Measurements from ENCODE around the gene PRIM1. TPM values are rescaled to one million over a fixed set of nuclear protein-coding genes. Genes with fewer than 3 reads are reported as not detected.
A peak's percentile ranks its signal among the peaks of the same experiment; 100 is the strongest.
"Not testable (repeated sequence)": the region's sequence is repeated elsewhere in the genome, so short reads cannot be mapped to it uniquely, and the experiment has no call there.

PRIM1 gene
- 10 to 100 TPM; 81.3 to 83.7 TPM for total RNA-seq

DNA sequence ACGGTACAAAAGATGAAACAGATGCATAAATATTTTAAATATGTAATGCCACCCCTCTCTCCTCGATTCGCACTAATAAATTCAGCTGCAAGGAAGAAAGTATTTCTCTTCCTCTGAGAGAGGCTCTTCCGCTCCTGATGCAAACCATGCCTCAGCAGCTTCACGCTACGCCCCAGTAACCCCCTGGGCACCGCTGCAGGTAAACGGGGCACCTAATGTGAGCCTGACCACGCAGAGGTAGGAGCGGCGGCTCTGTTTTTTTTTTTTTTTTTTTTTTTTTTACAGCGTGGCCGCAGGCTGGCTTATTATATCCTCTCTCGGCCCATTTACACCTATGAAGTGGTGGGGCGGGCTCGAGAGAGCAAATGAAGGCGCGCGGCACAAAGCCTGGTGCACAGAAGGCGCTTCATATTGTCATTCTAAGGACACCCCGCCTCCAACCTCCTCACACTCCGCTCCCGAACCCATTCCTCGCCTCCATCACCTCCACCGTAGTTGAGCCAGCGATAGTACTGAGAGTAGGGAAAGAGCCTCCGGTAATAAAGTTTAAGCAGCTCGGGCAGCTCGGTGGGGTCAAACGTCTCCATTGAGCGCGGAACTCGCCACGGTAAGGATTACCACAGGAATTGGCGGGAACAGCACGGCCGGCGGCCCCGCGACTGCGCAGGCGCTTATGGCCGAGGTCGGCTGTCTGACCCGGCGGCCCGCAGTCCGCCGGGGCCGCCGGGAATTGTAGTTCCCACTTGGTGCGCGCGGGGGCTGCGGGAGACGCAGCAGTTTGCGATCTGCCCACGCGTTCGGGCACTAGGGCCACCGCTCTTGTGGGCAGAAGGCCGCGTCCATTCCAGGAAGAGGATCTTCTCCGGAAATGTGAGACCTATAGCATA is at the start of gene PRIM1:
PRIM1 (minus strand) TSS at position 612 of the 887 bp plus-strand sequence; CDS start at position 587, 25 bp downstream.
- Mint-ChIP-seq H3K4me1 (peaks cover 32% of the 10 kb centered on the region), H3K4me3 (peak within 1 kb of the TSS; percentile 84), H3K27ac (peak within 1 kb of the TSS; percentile 99), H3K9me3 (ENCODE audit: low read depth) (no peaks in the 10 kb centered on the region), H3K36me3 (ENCODE audit: low read depth) (peaks cover 43% of the 10 kb centered on the region), H3K27me3 (no peaks in the 10 kb centered on the region)
- intact Hi-C loops (cut with DNase I, micrococcal nuclease), result loop anchor here (1.0 to 10.0 kb wide), 10 partner anchors 27 to 490 kb away; partner anchors contain the start of genes NACA (in 2 of the 2), ATP5F1B (in 1 of the 2), PTGES3 (in 1 of the 2) and STAT6 (in 1 of the 2)
- DNase-seq (peak; percentile 95), ATAC-seq (peak; percentile 91)
- CTCF ChIA-PET, result interaction anchor here (0.6 to 1.4 kb wide), 5 partner anchors 179 to 626 kb away, joined by 3 to 6 read pairs (median 3); no protein-coding TSS in a partner anchor
- POLR2A ChIA-PET, result interaction anchor here (0.5 to 1.0 kb wide), 7 partner anchors 25 to 759 kb away, joined by 3 to 5 read pairs (median 3); partner anchors contain the start of genes NACA and PTGES3

DNA sequence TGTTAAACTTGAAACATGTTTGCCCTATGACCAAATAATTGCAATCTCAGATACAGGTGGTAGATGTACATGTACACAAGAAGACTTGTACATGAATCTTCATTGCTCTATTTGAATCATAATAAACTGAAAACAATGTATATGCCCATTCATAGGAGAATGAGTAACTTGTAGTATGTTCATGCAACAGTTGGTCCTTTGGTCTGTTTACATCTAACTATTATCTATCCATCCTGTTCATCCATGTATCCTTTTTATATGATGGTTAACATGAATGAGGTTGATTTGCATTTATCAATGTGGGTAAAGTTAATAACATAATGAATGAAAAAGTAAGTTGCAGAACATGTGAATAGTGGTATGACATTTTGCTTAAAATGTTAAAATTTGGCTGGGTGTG is 48.1 kb upstream of the PRIM1 start:
- intact Hi-C loops (cut with DNase I, micrococcal nuclease), result no loop called here
- ChIA-PET POLR2A (no interaction called here), CTCF (no interaction called here)
- Mint-ChIP-seq H3K4me1 (no peaks in the 10 kb centered on the region), H3K9me3 (ENCODE audit: low read depth) (no peaks in the 10 kb centered on the region), H3K36me3 (ENCODE audit: low read depth) (no peaks in the 10 kb centered on the region), H3K27ac (no peak overlapping the region), H3K27me3 (no peaks in the 10 kb centered on the region), H3K4me3 (no peak overlapping the region)
- DNase-seq, result no peak
- no peak for ATAC-seq

GRCh38 chr12:56799345-56799744 is 47.2 kb upstream of the PRIM1 start:
- H3K27ac Mint-ChIP-seq; H3K4me1 Mint-ChIP-seq; H3K9me3 Mint-ChIP-seq (ENCODE audit: low read depth); H3K27me3 Mint-ChIP-seq; ATAC-seq; H3K36me3 Mint-ChIP-seq (ENCODE audit: low read depth); intact Hi-C loops (cut with DNase I, micrococcal nuclease); POLR2A ChIA-PET; H3K4me3 Mint-ChIP-seq; DNase-seq; CTCF ChIA-PET: not testable (repeated sequence)

GRCh38 chr12:56795791-56796190 is 43.7 kb upstream of the PRIM1 start:
- H3K27ac Mint-ChIP-seq; H3K27me3 Mint-ChIP-seq; H3K9me3 Mint-ChIP-seq (ENCODE audit: low read depth); ATAC-seq; DNase-seq; CTCF ChIA-PET; H3K4me1 Mint-ChIP-seq; H3K4me3 Mint-ChIP-seq; intact Hi-C loops (cut with DNase I, micrococcal nuclease); H3K36me3 Mint-ChIP-seq (ENCODE audit: low read depth); POLR2A ChIA-PET: not testable (repeated sequence)

- H3K27ac Mint-ChIP-seq, result peak overlapping the region; percentile 51
- H3K9me3 Mint-ChIP-seq (ENCODE audit: low read depth); H3K4me1 Mint-ChIP-seq; intact Hi-C loops (cut with DNase I, micrococcal nuclease); H3K27me3 Mint-ChIP-seq; POLR2A ChIA-PET; ATAC-seq; CTCF ChIA-PET; H3K36me3 Mint-ChIP-seq (ENCODE audit: low read depth): not testable (repeated sequence)
- peak overlapping the region; percentile 54 for H3K4me3 Mint-ChIP-seq
- peak; percentile 7 for DNase-seq
Observed at GRCh38 chr12:56795046-56795562, 43.0 kb upstream of the PRIM1 start.

GRCh38 chr12:56793124-56793523 is 41.0 kb upstream of the PRIM1 start:
- H3K4me1 Mint-ChIP-seq; H3K27ac Mint-ChIP-seq; DNase-seq; H3K4me3 Mint-ChIP-seq; H3K36me3 Mint-ChIP-seq (ENCODE audit: low read depth); POLR2A ChIA-PET; intact Hi-C loops (cut with DNase I, micrococcal nuclease); H3K9me3 Mint-ChIP-seq (ENCODE audit: low read depth); ATAC-seq; CTCF ChIA-PET; H3K27me3 Mint-ChIP-seq: not testable (repeated sequence)

DNA sequence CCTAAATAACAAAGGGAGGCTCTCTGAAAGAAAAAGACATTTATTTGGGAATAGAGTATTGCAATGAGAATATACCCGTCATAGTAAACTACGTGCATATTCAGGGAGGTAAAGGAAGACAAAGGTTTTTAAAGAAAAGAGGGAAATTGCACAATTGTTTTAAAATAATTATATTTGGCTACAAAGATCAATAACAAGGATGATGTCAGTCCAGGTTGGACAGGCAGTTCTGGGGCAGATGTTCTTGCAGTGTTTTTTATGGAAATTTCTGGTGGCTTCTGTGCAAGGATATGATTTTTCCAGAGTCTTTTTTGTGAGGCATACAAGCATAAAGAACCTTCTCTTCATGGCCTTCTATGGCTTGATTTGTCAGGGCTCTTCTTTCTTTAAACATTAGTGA is 40.6 kb upstream of the PRIM1 start:
- ATAC-seq, result no peak
- H3K27ac Mint-ChIP-seq, result no peak overlapping the region
- intact Hi-C loops (cut with DNase I, micrococcal nuclease), result no loop called here
- H3K36me3 Mint-ChIP-seq (ENCODE audit: low read depth), result no peaks in the 10 kb centered on the region
- no peaks in the 10 kb centered on the region for H3K9me3 Mint-ChIP-seq (ENCODE audit: low read depth)
- H3K4me3 Mint-ChIP-seq, result no peak overlapping the region
- CTCF ChIA-PET, result no interaction called here
- H3K27me3 Mint-ChIP-seq, result no peaks in the 10 kb centered on the region
- no peak for DNase-seq
- H3K4me1 Mint-ChIP-seq, result peaks cover 3% of the 10 kb centered on the region
- POLR2A ChIA-PET, result no interaction called here

- H3K27ac Mint-ChIP-seq; H3K4me1 Mint-ChIP-seq; H3K36me3 Mint-ChIP-seq (ENCODE audit: low read depth); CTCF ChIA-PET; intact Hi-C loops (cut with DNase I, micrococcal nuclease); POLR2A ChIA-PET; H3K27me3 Mint-ChIP-seq; ATAC-seq; H3K4me3 Mint-ChIP-seq; DNase-seq; H3K9me3 Mint-ChIP-seq (ENCODE audit: low read depth): not testable (repeated sequence)
Observed at GRCh38 chr12:56789429-56789828, 37.3 kb upstream of the PRIM1 start.

DNA sequence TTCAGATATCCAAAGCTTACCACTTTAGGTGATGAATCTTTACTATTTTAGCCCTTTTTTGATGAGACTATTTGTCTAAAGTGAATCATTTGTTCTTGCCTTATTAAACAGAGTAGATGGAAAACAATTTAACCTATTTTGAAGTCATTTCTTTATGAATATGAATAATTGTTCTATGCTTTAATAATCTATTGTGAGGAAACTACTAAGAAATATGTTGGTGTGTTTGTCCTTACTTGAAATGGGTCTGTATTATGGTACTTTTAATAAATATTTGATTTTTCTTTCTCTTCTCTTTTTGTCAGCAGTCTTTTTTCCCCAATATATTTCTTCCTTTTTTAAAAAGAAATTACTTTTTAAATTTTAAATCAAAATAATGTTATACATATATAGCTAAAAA is 35.4 kb upstream of the PRIM1 start:
- H3K9me3 Mint-ChIP-seq (ENCODE audit: low read depth), result no peaks in the 10 kb centered on the region
- ATAC-seq, result no peak
- no peaks in the 10 kb centered on the region for H3K36me3 Mint-ChIP-seq (ENCODE audit: low read depth)
- intact Hi-C loops (cut with DNase I, micrococcal nuclease), result no loop called here
- no peak overlapping the region for H3K27ac Mint-ChIP-seq
- H3K27me3 Mint-ChIP-seq, result no peaks in the 10 kb centered on the region
- POLR2A ChIA-PET, result no interaction called here
- no peaks in the 10 kb centered on the region for H3K4me1 Mint-ChIP-seq
- no peak overlapping the region for H3K4me3 Mint-ChIP-seq
- CTCF ChIA-PET, result no interaction called here
- DNase-seq, result no peak

GRCh38 chr12:56785874-56786273 is 33.8 kb upstream of the PRIM1 start:
- POLR2A ChIA-PET, result no interaction called here

DNA sequence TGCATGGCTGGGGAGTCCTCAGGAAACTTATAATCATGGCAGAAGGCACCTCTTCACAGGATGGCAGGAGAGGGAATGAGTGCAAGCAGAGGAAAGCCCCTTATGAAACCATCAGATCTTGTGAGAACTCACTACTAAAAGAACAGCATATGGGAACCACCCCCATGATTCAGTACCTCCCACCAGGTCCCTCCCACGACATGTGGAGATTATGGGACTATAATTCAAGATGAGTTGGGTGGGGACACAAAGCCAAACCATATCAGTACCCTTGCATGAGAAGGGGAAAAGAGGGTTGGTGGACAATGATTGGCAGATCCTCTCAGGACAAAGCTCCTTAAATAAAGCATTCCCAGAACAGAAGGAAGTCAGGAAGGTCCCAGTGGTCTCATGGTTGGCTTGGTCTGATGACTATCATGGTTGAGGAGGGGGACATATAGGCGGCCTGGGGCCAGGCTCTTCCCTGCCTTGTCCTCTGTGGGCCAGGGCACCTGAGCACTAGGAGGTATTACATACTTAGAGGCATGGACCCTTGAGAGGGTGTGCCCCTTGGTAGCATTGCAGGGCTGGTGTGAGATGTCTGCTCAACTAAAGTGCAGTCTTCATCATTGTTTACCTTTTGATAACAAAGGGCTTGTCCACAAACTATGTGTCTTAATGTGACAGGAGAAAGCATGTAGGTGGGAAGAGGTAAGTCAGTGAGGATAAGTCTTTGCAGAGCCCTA is 33.2 kb upstream of the PRIM1 start:
- no peak overlapping the region for H3K4me3 Mint-ChIP-seq
- no peaks in the 10 kb centered on the region for H3K36me3 Mint-ChIP-seq (ENCODE audit: low read depth)
- no peak overlapping the region for H3K27ac Mint-ChIP-seq

More at GRCh38 chr12:56785874-56786273, 33.8 kb upstream of the PRIM1 start:
- CTCF ChIA-PET, result no interaction called here
- Mint-ChIP-seq H3K27me3 (no peaks in the 10 kb centered on the region), H3K4me1 (no peaks in the 10 kb centered on the region), H3K9me3 (ENCODE audit: low read depth) (no peaks in the 10 kb centered on the region), H3K36me3 (ENCODE audit: low read depth) (no peaks in the 10 kb centered on the region), H3K27ac (no peak overlapping the region), H3K4me3 (no peak overlapping the region)
- intact Hi-C loops (cut with DNase I, micrococcal nuclease), result no loop called here
- DNase-seq (no peak), ATAC-seq (no peak)

More for the DNA sequence above, 33.2 kb upstream of the PRIM1 start:
- H3K4me1 Mint-ChIP-seq, result no peaks in the 10 kb centered on the region
- ChIA-PET POLR2A (no interaction called here), CTCF (no interaction called here)
- no peaks in the 10 kb centered on the region for H3K27me3 Mint-ChIP-seq
- ATAC-seq (no peak), DNase-seq (no peak)
- H3K9me3 Mint-ChIP-seq (ENCODE audit: low read depth), result no peaks in the 10 kb centered on the region
- intact Hi-C loops (cut with DNase I, micrococcal nuclease), result no loop called here
